HEK293T (cell line): Measurements from ENCODE around the gene STIM1.

ENCODE experiments used
- BHLHE40 ChIP-seq: fragments of 450-650 bp; IDR thresholded peaks from 2 replicates; pipeline ENCODE4 v1.6.1; 2016; ENCODE audit warnings: mild to moderate bottlenecking, moderate library complexity, borderline replicate concordance
- ELF4 ChIP-seq: fragments of 450-650 bp; IDR thresholded peaks from 2 replicates; pipeline ENCODE4 v1.6.1; 2017; ENCODE audit warnings: antibody characterized with exemption
- FOXA1 ChIP-seq: fragments of 450-650 bp; IDR thresholded peaks from 2 replicates; pipeline ENCODE4 v1.6.1; 2016; ENCODE audit warnings: mild to moderate bottlenecking
- FOXK2 ChIP-seq: fragments of 450-650 bp; IDR thresholded peaks from 2 replicates; pipeline ENCODE4 v1.6.1; 2016; ENCODE audit warnings: mild to moderate bottlenecking
- FOXM1 ChIP-seq: fragments of 450-650 bp; IDR thresholded peaks from 2 replicates; pipeline ENCODE4 v1.6.1; 2017; ENCODE audit warnings: mild to moderate bottlenecking, borderline replicate concordance
- HDGF ChIP-seq: fragments of 450-650 bp; IDR thresholded peaks from 2 replicates; pipeline ENCODE4 v1.6.1; 2017; ENCODE audit warnings: antibody characterized with exemption, borderline replicate concordance
- LEF1 ChIP-seq: fragments of 450-650 bp; IDR thresholded peaks from 2 replicates; pipeline ENCODE4 v1.6.1; 2017; ENCODE audit warnings: mild to moderate bottlenecking, borderline replicate concordance
- NFRKB ChIP-seq: fragments of 450-650 bp; IDR thresholded peaks from 2 replicates; pipeline ENCODE4 v1.6.1; 2016; ENCODE audit warnings: mild to moderate bottlenecking, moderate library complexity
- SP1 ChIP-seq: fragments of 450-650 bp; IDR thresholded peaks from 2 replicates; pipeline ENCODE4 v1.6.1; 2017
- SUZ12 ChIP-seq: fragments of 450-650 bp; IDR thresholded peaks from 2 replicates; pipeline ENCODE4 v1.6.1; 2016; ENCODE audit warnings: mild to moderate bottlenecking
- TARDBP ChIP-seq: fragments of 450-650 bp; IDR thresholded peaks from 2 replicates; pipeline ENCODE4 v1.6.1; 2016
- ZNF384 ChIP-seq: fragments of 450-650 bp; IDR thresholded peaks from 2 replicates; pipeline ENCODE4 v1.6.1; 2016
- TF ChIP-seq, protein P1 (sequence below): fragments of 450-650 bp; IDR thresholded peaks from 2 replicates; pipeline ENCODE4 v1.6.1; 2016

DNA sequence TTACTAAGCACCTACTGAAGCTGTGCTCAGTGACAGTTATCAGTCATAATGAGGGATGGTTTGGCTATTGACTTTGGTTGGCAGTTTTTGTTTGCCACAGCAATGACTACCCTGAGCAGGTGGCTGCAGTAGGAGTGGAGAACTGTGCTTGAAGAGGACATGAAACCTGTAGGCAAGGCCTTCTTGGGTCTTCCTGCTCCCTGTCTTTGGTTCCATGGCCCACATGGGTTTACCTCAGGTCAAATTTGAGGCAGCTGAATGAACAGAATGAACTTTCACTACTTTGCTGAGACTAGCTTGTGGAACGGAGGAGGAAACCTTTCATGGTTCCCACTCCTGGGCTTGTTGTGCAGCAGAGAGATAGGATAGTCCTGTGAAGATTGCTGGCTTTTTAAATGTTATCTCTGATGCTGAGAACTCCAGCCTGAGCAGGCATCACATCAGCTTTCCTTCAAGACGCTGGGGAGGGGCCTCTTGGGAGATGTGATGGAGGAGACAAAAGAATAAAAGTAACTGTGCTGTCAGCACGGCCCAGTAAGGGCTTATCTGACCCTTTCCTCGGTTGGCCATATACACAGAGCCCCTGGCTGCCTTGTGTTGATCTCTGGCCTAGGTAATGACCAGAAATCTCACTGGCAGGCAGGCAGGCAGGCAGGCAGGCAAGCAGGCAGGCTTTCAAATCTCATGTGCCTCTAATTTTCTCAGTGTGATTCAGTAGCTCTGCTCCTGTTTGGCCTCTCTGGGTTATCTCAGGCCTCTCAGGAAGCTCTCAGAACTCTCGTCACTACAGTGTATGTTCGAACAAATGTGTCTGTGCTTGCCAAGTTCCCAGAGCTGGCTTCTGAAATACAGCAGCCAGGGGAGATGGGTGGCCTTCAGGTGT lies 12.0 kb downstream of the STIM1 start:
- TF ChIP-seq FOXM1 (no peak), LEF1 (no peak), SP1 (no peak), SUZ12 (no peak), TARDBP (no peak), BHLHE40 (no peak), ZNF384 (no peak), FOXA1 (no peak), FOXK2 (no peak), ELF4 (no peak), HDGF (no peak), NFRKB (no peak)
- TF ChIP-seq, protein P1, sequence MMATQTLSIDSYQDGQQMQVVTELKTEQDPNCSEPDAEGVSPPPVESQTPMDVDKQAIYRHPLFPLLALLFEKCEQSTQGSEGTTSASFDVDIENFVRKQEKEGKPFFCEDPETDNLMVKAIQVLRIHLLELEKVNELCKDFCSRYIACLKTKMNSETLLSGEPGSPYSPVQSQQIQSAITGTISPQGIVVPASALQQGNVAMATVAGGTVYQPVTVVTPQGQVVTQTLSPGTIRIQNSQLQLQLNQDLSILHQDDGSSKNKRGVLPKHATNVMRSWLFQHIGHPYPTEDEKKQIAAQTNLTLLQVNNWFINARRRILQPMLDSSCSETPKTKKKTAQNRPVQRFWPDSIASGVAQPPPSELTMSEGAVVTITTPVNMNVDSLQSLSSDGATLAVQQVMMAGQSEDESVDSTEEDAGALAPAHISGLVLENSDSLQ: no peak
